Measurements from ENCODE around the gene ADNP2.

ADNP2 gene

DNA sequence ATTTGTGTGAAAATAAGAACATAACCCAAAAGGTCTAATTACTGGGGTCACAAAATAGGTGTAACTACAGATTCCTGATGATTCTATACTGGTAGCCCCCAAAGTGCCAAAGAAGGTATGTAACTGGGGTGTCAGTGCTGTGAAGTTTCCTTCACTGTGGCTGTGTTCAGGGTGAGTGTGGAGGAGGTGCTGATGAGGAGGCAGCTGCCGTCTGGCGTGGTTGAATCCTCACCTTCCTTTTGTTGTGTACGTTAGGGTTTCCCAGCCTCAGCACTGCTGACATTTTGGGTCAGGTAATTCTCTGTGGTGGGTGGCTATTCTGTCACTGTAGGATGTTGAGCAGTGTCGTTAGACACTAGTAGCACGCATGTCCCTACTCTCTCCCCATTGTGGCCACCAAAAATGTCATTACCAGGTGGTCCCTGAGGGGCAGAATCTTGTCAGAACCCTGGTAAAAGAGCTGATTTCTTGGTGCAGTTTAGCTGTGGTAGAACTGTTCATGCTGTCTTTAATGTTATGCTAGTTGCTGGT, 31.5 kb downstream of the ADNP2 start:
- H3K4me2 ChIP-seq (ENCODE audit: low read length), result no peak overlapping the region

DNA sequence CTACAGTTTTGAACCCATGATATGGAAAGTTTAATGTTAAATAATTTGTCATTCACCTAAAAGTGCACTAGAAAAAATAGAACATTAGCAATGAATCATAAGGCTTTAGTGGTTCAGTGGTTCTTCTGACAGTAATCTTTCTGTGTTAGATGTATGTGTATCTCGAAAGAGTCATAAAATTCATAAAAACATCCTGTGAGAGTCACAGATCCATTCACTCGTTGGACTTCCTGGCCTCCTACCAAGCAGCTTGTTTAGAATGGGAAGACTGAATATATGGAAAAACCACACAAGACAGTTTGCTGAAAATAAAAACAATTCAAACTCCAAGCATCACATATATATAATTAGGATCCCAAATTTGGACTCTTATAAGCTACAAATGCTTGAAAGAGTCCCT, 34.8 kb downstream of the ADNP2 start:
- Histone ChIP-seq H3K79me2 (ENCODE audit: insufficient read depth, low read length) (no peaks in the 10 kb centered on the region), H3K27ac (ENCODE audit: low read depth, low read length, poor library complexity, severe bottlenecking) (no peak overlapping the region), H3K9me2 (ENCODE audit: low read depth, low read length) (no peaks in the 10 kb centered on the region), H4K20me1 (ENCODE audit: insufficient read depth, low read length) (no peaks in the 10 kb centered on the region), H3K9me3 (ENCODE audit: low read length) (no peaks in the 10 kb centered on the region), H2AFZ (ENCODE audit: low read length) (no peak overlapping the region), H3K36me3 (ENCODE audit: insufficient read depth, low read length) (peaks cover 10% of the 10 kb centered on the region; the same call in 1 of the 2 replicates), H3K9ac (ENCODE audit: low read length) (no peak overlapping the region), H3K4me1 (ENCODE audit: insufficient read depth, low read length, severe bottlenecking) (no peaks in the 10 kb centered on the region), H3F3A (ENCODE audit: insufficient read depth, low read length) (no peaks in the 10 kb centered on the region), H3K4me2 (ENCODE audit: low read length) (no peak overlapping the region), H3K27me3 (ENCODE audit: insufficient read depth, low read length) (no peaks in the 10 kb centered on the region), H3K4me3 (ENCODE audit: low read depth, low read length, poor library complexity, severe bottlenecking) (no peak overlapping the region)
- TF ChIP-seq EZH2 (IDR thresholded peaks at IDR 0.05; ENCODE audit: borderline replicate concordance, low read length), result no peak
- TF ChIP-seq, protein P1, sequence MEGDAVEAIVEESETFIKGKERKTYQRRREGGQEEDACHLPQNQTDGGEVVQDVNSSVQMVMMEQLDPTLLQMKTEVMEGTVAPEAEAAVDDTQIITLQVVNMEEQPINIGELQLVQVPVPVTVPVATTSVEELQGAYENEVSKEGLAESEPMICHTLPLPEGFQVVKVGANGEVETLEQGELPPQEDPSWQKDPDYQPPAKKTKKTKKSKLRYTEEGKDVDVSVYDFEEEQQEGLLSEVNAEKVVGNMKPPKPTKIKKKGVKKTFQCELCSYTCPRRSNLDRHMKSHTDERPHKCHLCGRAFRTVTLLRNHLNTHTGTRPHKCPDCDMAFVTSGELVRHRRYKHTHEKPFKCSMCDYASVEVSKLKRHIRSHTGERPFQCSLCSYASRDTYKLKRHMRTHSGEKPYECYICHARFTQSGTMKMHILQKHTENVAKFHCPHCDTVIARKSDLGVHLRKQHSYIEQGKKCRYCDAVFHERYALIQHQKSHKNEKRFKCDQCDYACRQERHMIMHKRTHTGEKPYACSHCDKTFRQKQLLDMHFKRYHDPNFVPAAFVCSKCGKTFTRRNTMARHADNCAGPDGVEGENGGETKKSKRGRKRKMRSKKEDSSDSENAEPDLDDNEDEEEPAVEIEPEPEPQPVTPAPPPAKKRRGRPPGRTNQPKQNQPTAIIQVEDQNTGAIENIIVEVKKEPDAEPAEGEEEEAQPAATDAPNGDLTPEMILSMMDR (IDR thresholded peaks at IDR 0.05; ENCODE audit: low read length), result no peak

More for the DNA sequence above, 31.5 kb downstream of the ADNP2 start:
- Histone ChIP-seq H2AFZ (ENCODE audit: low read length) (no peak overlapping the region), H3K36me3 (ENCODE audit: insufficient read depth, low read length) (peaks cover 43% of the 10 kb centered on the region), H3K9ac (ENCODE audit: low read length) (no peak overlapping the region), H3K27ac (ENCODE audit: low read depth, low read length, poor library complexity, severe bottlenecking) (no peak overlapping the region), H3K4me1 (ENCODE audit: insufficient read depth, low read length, severe bottlenecking) (no peaks in the 10 kb centered on the region), H3K9me3 (ENCODE audit: low read length) (no peaks in the 10 kb centered on the region), H3K4me3 (ENCODE audit: low read depth, low read length, poor library complexity, severe bottlenecking) (no peak overlapping the region), H3F3A (ENCODE audit: insufficient read depth, low read length) (no peaks in the 10 kb centered on the region), H3K27me3 (ENCODE audit: insufficient read depth, low read length) (no peaks in the 10 kb centered on the region), H4K20me1 (ENCODE audit: insufficient read depth, low read length) (no peaks in the 10 kb centered on the region), H3K9me2 (ENCODE audit: low read depth, low read length) (no peaks in the 10 kb centered on the region), H3K79me2 (ENCODE audit: insufficient read depth, low read length) (no peaks in the 10 kb centered on the region)
- TF ChIP-seq, protein P1 (IDR thresholded peaks at IDR 0.05; ENCODE audit: low read length), result no peak
- no peak for TF ChIP-seq EZH2 (IDR thresholded peaks at IDR 0.05; ENCODE audit: borderline replicate concordance, low read length)

DNA sequence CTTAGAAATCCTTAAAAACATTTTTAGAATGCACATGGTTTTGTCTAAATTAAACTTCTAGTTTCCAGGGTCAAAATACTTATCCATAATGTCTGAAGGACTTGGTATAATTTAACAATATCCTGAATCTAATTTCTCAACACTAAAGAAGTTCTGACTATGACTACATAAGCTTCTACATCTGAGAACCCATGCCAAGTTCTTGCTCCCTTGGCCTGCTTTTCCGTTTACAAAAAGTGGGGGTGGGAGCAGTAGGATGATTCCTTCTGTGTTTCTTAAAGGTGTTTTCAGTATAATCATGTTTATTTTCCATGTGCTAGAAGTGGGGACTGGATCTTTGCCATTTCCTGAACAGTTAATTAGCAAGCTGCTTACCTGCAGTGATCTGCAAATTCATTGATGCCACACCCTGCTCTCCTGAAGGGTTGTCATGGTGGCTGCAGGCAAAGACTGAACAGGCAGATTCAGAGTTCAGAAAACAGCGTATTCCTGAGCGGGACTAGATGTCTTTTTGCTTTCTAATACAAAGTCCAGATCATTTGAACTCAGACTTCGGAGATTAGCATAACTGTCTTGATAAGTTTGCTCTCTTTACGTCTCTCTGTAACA, 36.2 kb downstream of the ADNP2 start:
- Histone ChIP-seq H2AFZ (ENCODE audit: low read length) (no peak overlapping the region), H3K9ac (ENCODE audit: low read length) (no peak overlapping the region), H3K9me3 (ENCODE audit: low read length) (no peaks in the 10 kb centered on the region)

More for the DNA sequence above, 36.2 kb downstream of the ADNP2 start:
- no peak for TF ChIP-seq EZH2 (IDR thresholded peaks at IDR 0.05; ENCODE audit: borderline replicate concordance, low read length)
- TF ChIP-seq, protein P1 (IDR thresholded peaks at IDR 0.05; ENCODE audit: low read length), result no peak
- H3K79me2 ChIP-seq (ENCODE audit: insufficient read depth, low read length), result no peaks in the 10 kb centered on the region
- H4K20me1 ChIP-seq (ENCODE audit: insufficient read depth, low read length), result no peaks in the 10 kb centered on the region
- H3K4me2 ChIP-seq (ENCODE audit: low read length), result no peak overlapping the region
- no peaks in the 10 kb centered on the region for H3K4me1 ChIP-seq (ENCODE audit: insufficient read depth, low read length, severe bottlenecking)
- H3K27ac ChIP-seq (ENCODE audit: low read depth, low read length, poor library complexity, severe bottlenecking), result no peak overlapping the region
- H3K27me3 ChIP-seq (ENCODE audit: insufficient read depth, low read length), result no peaks in the 10 kb centered on the region
- no peaks in the 10 kb centered on the region for H3K9me2 ChIP-seq (ENCODE audit: low read depth, low read length)
- no peaks in the 10 kb centered on the region for H3F3A ChIP-seq (ENCODE audit: insufficient read depth, low read length)
- no peaks in the 10 kb centered on the region for H3K36me3 ChIP-seq (ENCODE audit: insufficient read depth, low read length)
- H3K4me3 ChIP-seq (ENCODE audit: low read depth, low read length, poor library complexity, severe bottlenecking), result no peak overlapping the region
